Suprapubic skin (tissue), 4 donors: ENCODE results near the gene PRPF19. TPM values are rescaled to one million over a fixed set of nuclear protein-coding genes. Genes with fewer than 3 reads are reported as not detected.
A peak's percentile ranks its signal among the peaks of the same experiment; 100 is the strongest.

Source experiments
- DNase-seq, 2 donors: peaks; one replicate each; pipeline ENCODE4 v3.0.0-alpha.2; 2019; ENCODE audit warnings: low spot score in 2 of 2
- H3K27ac ChIP-seq: fragments of 200-600 bp; sonication (generic); one replicate; pipeline ENCODE4 v1.5.1; 2019
- H3K27me3 ChIP-seq: fragments of 200-600 bp; sonication (generic); one replicate; pipeline ENCODE4 v1.5.1; 2019
- H3K36me3 ChIP-seq: fragments of 200-600 bp; sonication (generic); one replicate; pipeline ENCODE4 v1.5.1; 2019
- H3K4me1 ChIP-seq: fragments of 200-600 bp; sonication (generic); one replicate; pipeline ENCODE4 v1.5.1; 2019
- H3K4me3 ChIP-seq: fragments of 200-600 bp; sonication (generic); one replicate; pipeline ENCODE4 v1.5.1; 2019; ENCODE audit warnings: mild to moderate bottlenecking
- H3K9me3 ChIP-seq: fragments of 200-600 bp; sonication (generic); one replicate; pipeline ENCODE4 v1.5.1; 2019
- CTCF ChIP-seq, 2 donors: fragments of 200-600 bp in 1 of 2; fragments of 450-650 bp in 1 of 2; sonication (generic) in 1 of 2; IDR thresholded peaks; one replicate each; pipeline ENCODE4 v1.5.1; 2016 to 2019; ENCODE audit warnings: antibody characterized with exemption in 2 of 2, mild to moderate bottlenecking in 1 of 2, moderate library complexity in 1 of 2
- EP300 ChIP-seq: sonication (generic); formaldehyde crosslinking; IDR thresholded peaks from one replicate; pipeline ENCODE4 v1.6.1; 2017; ENCODE audit warnings: antibody characterized with exemption
- POLR2A ChIP-seq, 2 donors: fragments of 450-650 bp; IDR thresholded peaks; one replicate each; pipeline ENCODE4 v1.6.1; 2017; ENCODE audit warnings: antibody characterized with exemption in 2 of 2, mild to moderate bottlenecking in 2 of 2, moderate library complexity in 2 of 2
- POLR2AphosphoS5 ChIP-seq, 3 donors: sonication (generic); formaldehyde crosslinking; IDR thresholded peaks; one replicate each; pipeline ENCODE4 v1.6.1; 2017; ENCODE audit warnings: antibody characterized with exemption in 3 of 3
- WGBS: methylation state at CpG from one replicate; pipeline ENCODE4 v1.1.5; 2018; 5-methylcytosine and 5-hydroxymethylcytosine counted together
- total RNA-seq, 4 donors: library from RNA; depleted of rRNA; stranded (reverse); fragments of >200 nt; gene quantifications; one replicate each; pipeline ENCODE4 v1.1.0, GENCODE V29; 2016

Gene PRPF19
- total RNA-seq, 4 donors from 2014 or later: 101 to 153 (median 116) TPM

- Histone ChIP-seq H3K9me3 (no peaks in the 10 kb centered on the region), H3K27ac (peak within 1 kb of the TSS; percentile 77), H3K36me3 (no peaks in the 10 kb centered on the region), H3K4me1 (peaks cover 40% of the 10 kb centered on the region), H3K27me3 (no peaks in the 10 kb centered on the region), H3K4me3 (peak within 1 kb of the TSS; percentile 49)
- peak in 1 of 2 donors; percentile 80 for DNase-seq
- TF ChIP-seq POLR2AphosphoS5 (IDR thresholded peaks at IDR 0.05) (no peak), POLR2A (IDR thresholded peaks at IDR 0.05) (no peak), EP300 (no peak), CTCF (IDR thresholded peaks at IDR 0.05) (no peak)
- WGBS: 14% methylated on average over 23 of the region's 23 CpGs
Observed at GRCh38 chr11:60951904-60952741, 45.7 kb upstream of the PRPF19 start, which contains the start of gene SLC15A3. Gene SLC15A3 (minus strand): TSS chr11:60952176. CDS start chr11:60951551, 625 bp downstream.

- H3K27me3 ChIP-seq: no peaks in the 10 kb centered on the region
- DNase-seq: no peak
- peak overlapping the region; percentile 77 for H3K27ac ChIP-seq
- H3K36me3 ChIP-seq: no peaks in the 10 kb centered on the region
- 13% methylated on average over 8 of the region's 8 CpGs for WGBS
- no peak for TF ChIP-seq CTCF (IDR thresholded peaks at IDR 0.05)
- TF ChIP-seq POLR2A (IDR thresholded peaks at IDR 0.05): no peak
- TF ChIP-seq EP300: no peak
- TF ChIP-seq POLR2AphosphoS5 (IDR thresholded peaks at IDR 0.05): no peak
- H3K9me3 ChIP-seq: no peaks in the 10 kb centered on the region
- peak overlapping the region; percentile 49 for H3K4me3 ChIP-seq
- peaks cover 40% of the 10 kb centered on the region for H3K4me1 ChIP-seq
Observed at GRCh38 chr11:60951606-60951903, 45.2 kb upstream of the PRPF19 start.

GRCh38 chr11:60950933-60951605 is 44.7 kb upstream of the PRPF19 start:
- WGBS: 7% methylated on average over 18 of the region's 86 CpGs
- Histone ChIP-seq H3K4me1 (peaks cover 40% of the 10 kb centered on the region), H3K27me3 (no peaks in the 10 kb centered on the region), H3K9me3 (no peaks in the 10 kb centered on the region), H3K36me3 (no peaks in the 10 kb centered on the region), H3K4me3 (peak overlapping the region; percentile 49), H3K27ac (no peak overlapping the region)
- DNase-seq: peak in 1 of 2 donors; percentile 59
- no peak for TF ChIP-seq POLR2A (IDR thresholded peaks at IDR 0.05)
- TF ChIP-seq POLR2AphosphoS5 (IDR thresholded peaks at IDR 0.05): no peak
- TF ChIP-seq CTCF (IDR thresholded peaks at IDR 0.05): no peak
- TF ChIP-seq EP300: no peak

GRCh38 chr11:60950024-60950423 is 43.6 kb upstream of the PRPF19 start:
- 86% methylated on average over 6 of the region's 6 CpGs for WGBS
- TF ChIP-seq CTCF (IDR thresholded peaks at IDR 0.05) (no peak), POLR2A (IDR thresholded peaks at IDR 0.05) (no peak), EP300 (no peak), POLR2AphosphoS5 (IDR thresholded peaks at IDR 0.05) (no peak)
- H3K4me1 ChIP-seq: peaks cover 40% of the 10 kb centered on the region
- no peaks in the 10 kb centered on the region for H3K36me3 ChIP-seq
- no peaks in the 10 kb centered on the region for H3K27me3 ChIP-seq
- H3K4me3 ChIP-seq: peak overlapping the region; percentile 49
- no peak overlapping the region for H3K27ac ChIP-seq
- peak in 1 of 2 donors; percentile 30 for DNase-seq
- no peaks in the 10 kb centered on the region for H3K9me3 ChIP-seq

- Histone ChIP-seq H3K27me3 (no peaks in the 10 kb centered on the region), H3K36me3 (no peaks in the 10 kb centered on the region), H3K4me3 (no peak overlapping the region), H3K27ac (no peak overlapping the region), H3K4me1 (peaks cover 46% of the 10 kb centered on the region), H3K9me3 (no peaks in the 10 kb centered on the region)
- TF ChIP-seq POLR2AphosphoS5 (IDR thresholded peaks at IDR 0.05): no peak
- TF ChIP-seq EP300: no peak
- TF ChIP-seq POLR2A (IDR thresholded peaks at IDR 0.05): no peak
- no peak for TF ChIP-seq CTCF (IDR thresholded peaks at IDR 0.05)
- DNase-seq: peak in 1 of 2 donors; percentile 19
- 85% methylated on average over 5 of the region's 5 CpGs for WGBS
Observed at GRCh38 chr11:60948250-60948649, 41.9 kb upstream of the PRPF19 start.
